NCI-H2227 (cell line): ENCODE data around the gene RIMBP2.
"Not testable (repeated sequence)": the region's sequence is repeated elsewhere in the genome, so short reads cannot be mapped to it uniquely, and the experiment has no call there.

Experiments used
- DNase-seq: peaks from one replicate; lab custom pipeline; 2025; ENCODE audit not compliant: unreplicated experiment; lab: John Stamatoyannopoulos, UW

Gene RIMBP2

GRCh38 chr12:130661486-130662255 lies 54.4 kb downstream of the RIMBP2 start:
- no peak for DNase-seq

GRCh38 chr12:130661059-130661458 lies 55.0 kb downstream of the RIMBP2 start:
- no peak for DNase-seq

- no peak for DNase-seq
Observed at GRCh38 chr12:130658145-130658911, 57.8 kb downstream of the RIMBP2 start.

GRCh38 chr12:130656411-130656810 lies 59.7 kb downstream of the RIMBP2 start:
- no peak for DNase-seq

- DNase-seq: no peak
Observed at GRCh38 chr12:130655881-130656280, 60.2 kb downstream of the RIMBP2 start.

- DNase-seq: no peak
Observed at GRCh38 chr12:130655010-130655409, 61.1 kb downstream of the RIMBP2 start.

- no peak for DNase-seq
Observed at GRCh38 chr12:130651188-130651959, 64.7 kb downstream of the RIMBP2 start.

- no peak for DNase-seq
Observed at GRCh38 chr12:130650131-130650530, 66.0 kb downstream of the RIMBP2 start.

GRCh38 chr12:130649101-130650045 lies 66.7 kb downstream of the RIMBP2 start:
- DNase-seq: no peak

- DNase-seq: no peak
Observed at GRCh38 chr12:130647814-130648213, 68.3 kb downstream of the RIMBP2 start.

GRCh38 chr12:130646716-130647370 lies 69.3 kb downstream of the RIMBP2 start:
- no peak for DNase-seq

- not testable (repeated sequence) for DNase-seq
Observed at GRCh38 chr12:130646191-130646590, 69.9 kb downstream of the RIMBP2 start.

- DNase-seq: no peak
Observed at GRCh38 chr12:130645751-130646150, 70.3 kb downstream of the RIMBP2 start.

- no peak for DNase-seq
Observed at GRCh38 chr12:130644566-130644965, 71.5 kb downstream of the RIMBP2 start.

GRCh38 chr12:130644146-130644545 lies 72.0 kb downstream of the RIMBP2 start:
- no peak for DNase-seq

GRCh38 chr12:130642856-130643255 lies 73.2 kb downstream of the RIMBP2 start:
- no peak for DNase-seq

GRCh38 chr12:130641533-130642184 lies 74.4 kb downstream of the RIMBP2 start:
- DNase-seq: no peak

GRCh38 chr12:130640901-130641300 lies 75.2 kb downstream of the RIMBP2 start:
- DNase-seq: no peak

GRCh38 chr12:130640496-130640895 lies 75.6 kb downstream of the RIMBP2 start:
- no peak for DNase-seq
